K562 (cell line): ENCODE results near the gene MMD2. TPM values are rescaled to one million over a fixed set of nuclear protein-coding genes. Genes with fewer than 3 reads are reported as not detected.

Experiments used
- ATAC-seq: fragments of 200-7000 bp; cut with Tn5 transposase; 3 replicates; pipeline ENCODE4 v1.9.1; 2020; ENCODE audit warnings: moderate library complexity
- BruUV-seq: library from RNA; stranded (reverse); fragments of 400-500 nt; replicated peaks from 2 replicates; lab custom pipeline; 2021; lab: Mats Ljungman, UMichigan
- CTCF ChIA-PET: fragments of 300-600 bp; formaldehyde crosslinking; extraction: SDS; loops from one replicate; lab custom pipeline; 2021; ENCODE audit warnings: low intra/inter-chr PET ratio; lab: Yijun Ruan, JAX
- POLR2A ChIA-PET: fragments of 300-600, 350-650 bp; sonication (Branson Sonifier 250); formaldehyde crosslinking; extraction: SDS; loops from one replicate; lab custom pipeline; 2021; ENCODE audit warnings: antibody characterized with exemption, inconsistent platforms; lab: Yijun Ruan, JAX
- DNase-seq, 4 experiments: peaks; one replicate each; pipeline versions ENCODE4 v3.0.0 to v3.0.0-alpha.2; 2011 to 2018; ENCODE audit warnings: low spot score in 3 of 4, mixed read lengths in 3 of 4; ENCODE audit errors: extremely low read depth in 1 of 4
- FAIRE-seq: peaks from 2 replicates; lab custom pipeline; 2011; peaks lifted over from hg19 to GRCh38; lab: Jason Lieb, UNC
- H2AFZ ChIP-seq: 2 replicates; pipeline ENCODE4 v1.6.0; 2011; ENCODE audit warnings: low read depth, low read length, control low read depth, inconsistent platforms
- H3K27ac ChIP-seq: fragments of 200-600 bp; 3 replicates; pipeline ENCODE4 v1.8.0; 2011; ENCODE audit warnings: low read depth, mild to moderate bottlenecking, control low read depth, inconsistent platforms, low read length, moderate library complexity, mixed read lengths; ENCODE audit errors: extremely low read depth
- H3K27me3 ChIP-seq, 2 experiments: fragments of 300-600 bp in 1 of 2; 2 replicates in 1 of 2; 3 replicates in 1 of 2; pipeline versions ENCODE4 v1.6.0 to v1.8.0; 2011; ENCODE audit warnings: inconsistent platforms in 2 of 2, low read length in 2 of 2, mild to moderate bottlenecking in 1 of 2, mixed read lengths in 1 of 2, moderate library complexity in 1 of 2; ENCODE audit not compliant: control insufficient read depth in 2 of 2, insufficient read depth in 2 of 2
- H3K36me3 ChIP-seq: fragments of 300-600 bp; 3 replicates; pipeline ENCODE4 v1.8.0; 2011; ENCODE audit warnings: mild to moderate bottlenecking, low read length, inconsistent platforms; ENCODE audit not compliant: control insufficient read depth, insufficient read depth
- H3K4me1 ChIP-seq, 2 experiments: fragments of 200-600 bp in 1 of 2; replicated peaks in 1 of 2; 2 replicates in 1 of 2; 3 replicates in 1 of 2; pipeline versions ENCODE4 v1.5.1 to v1.8.0; 2011; ENCODE audit warnings: inconsistent platforms in 2 of 2, low read length in 2 of 2, mild to moderate bottlenecking in 1 of 2, mixed read lengths in 1 of 2, moderate library complexity in 1 of 2; ENCODE audit not compliant: control insufficient read depth in 2 of 2, insufficient read depth in 2 of 2
- H3K4me2 ChIP-seq: 2 replicates; pipeline ENCODE4 v1.6.1; 2011; ENCODE audit warnings: low read length, control low read depth, inconsistent platforms, mixed read lengths; ENCODE audit not compliant: insufficient read depth
- H3K4me3 ChIP-seq: fragments of 200-600 bp; sonication (generic), shearing (Covaris generic); 2 replicates; pipeline ENCODE4 v1.5.1; 2016; ENCODE audit warnings: control low read depth, inconsistent platforms
- H3K79me2 ChIP-seq: fragments of 200-600 bp; 3 replicates; pipeline ENCODE4 v1.8.0; 2011; ENCODE audit warnings: low read length, inconsistent platforms; ENCODE audit not compliant: control insufficient read depth, insufficient read depth
- H3K9ac ChIP-seq, 2 experiments: 2 replicates each; pipeline versions ENCODE4 v1.6.0 to v1.6.1; 2011; ENCODE audit warnings: low read depth in 2 of 2, low read length in 2 of 2, control low read depth in 1 of 2, inconsistent platforms in 1 of 2, mild to moderate bottlenecking in 1 of 2, mixed read lengths in 1 of 2; ENCODE audit not compliant: insufficient read depth in 1 of 2
- H3K9me1 ChIP-seq: one replicate; pipeline ENCODE4 v1.6.0; 2011; ENCODE audit warnings: inconsistent platforms, mild to moderate bottlenecking, low read length, moderate library complexity; ENCODE audit not compliant: control insufficient read depth, insufficient read depth
- H3K9me3 ChIP-seq: replicated peaks from 2 replicates; pipeline ENCODE4 v1.5.1; 2011; ENCODE audit warnings: low read depth, low read length, inconsistent platforms; ENCODE audit not compliant: control insufficient read depth, insufficient read depth
- H4K20me1 ChIP-seq: replicated peaks from 2 replicates; pipeline ENCODE4 v1.6.1; 2011; ENCODE audit warnings: low read length, inconsistent platforms, mixed read lengths; ENCODE audit not compliant: control insufficient read depth, insufficient read depth
- ADNP ChIP-seq: fragments of 200-800 bp; sonication (Bioruptor generic); IDR thresholded peaks from 2 replicates; pipeline ENCODE4 v1.6.1; 2016; ENCODE audit warnings: missing genetic modification characterization, missing compliant biosample characterization
- NFIC ChIP-seq: fragments of 450-650 bp; IDR thresholded peaks from 2 replicates; pipeline ENCODE4 v1.6.1; 2017; ENCODE audit warnings: mild to moderate bottlenecking, inconsistent platforms
- PATZ1 ChIP-seq: fragments of 250-450 bp; sonication (Bioruptor Pico); IDR thresholded peaks from 2 replicates; pipeline ENCODE4 v1.5.0; 2020; ENCODE audit warnings: mild to moderate bottlenecking, borderline replicate concordance
- PCBP1 ChIP-seq: fragments of 200-400 bp; formaldehyde crosslinking; IDR thresholded peaks from 2 replicates; pipeline ENCODE4 v1.6.1; 2018; ENCODE audit warnings: mild to moderate bottlenecking, low read depth, low read length; ENCODE audit not compliant: poor library complexity, severe bottlenecking
- TCF15 ChIP-seq: fragments of 250-450 bp; sonication (Bioruptor Pico); IDR thresholded peaks from 2 replicates; pipeline ENCODE4 v1.8.0; 2022; ENCODE audit warnings: moderate library complexity, mild to moderate bottlenecking, inconsistent platforms
- TCFL5 ChIP-seq: fragments of 250-450 bp; sonication (Bioruptor Pico); conservative IDR thresholded peaks from 2 replicates; pipeline ENCODE4 v1.6.1; 2021; ENCODE audit warnings: mild to moderate bottlenecking, moderate library complexity, matching md5 sums
- ZFP1 ChIP-seq: fragments of 450-650 bp; formaldehyde crosslinking; IDR thresholded peaks from 2 replicates; pipeline ENCODE4 v1.4.0; 2020; ENCODE audit warnings: mild to moderate bottlenecking, mixed read lengths
- ZNF133 ChIP-seq: fragments of 250-450 bp; sonication (Bioruptor Pico); IDR thresholded peaks from 2 replicates; pipeline ENCODE4 v1.4.0; 2020; ENCODE audit warnings: mild to moderate bottlenecking
- ZNF311 ChIP-seq: fragments of 250-450 bp; sonication (Bioruptor Pico); IDR thresholded peaks from 2 replicates; pipeline ENCODE4 v1.4.0; 2020; ENCODE audit warnings: mild to moderate bottlenecking, moderate library complexity
- ZNF778 ChIP-seq: fragments of 450-650 bp; formaldehyde crosslinking; IDR thresholded peaks from 2 replicates; pipeline ENCODE4 v1.4.0; 2020; ENCODE audit warnings: mild to moderate bottlenecking, moderate library complexity
- ZNF785 ChIP-seq: fragments of 250-450 bp; sonication (Bioruptor Pico); IDR thresholded peaks from 2 replicates; pipeline ENCODE4 v1.4.0; 2020; ENCODE audit warnings: mild to moderate bottlenecking
- WGBS: fragments of 100-300 bp; shearing (Covaris generic); methylation state at CpG from one replicate; pipeline ENCODE4 v1.1.6; 2016; ENCODE audit warnings: low coverage, mixed read lengths; ENCODE audit not compliant: insufficient coverage; ENCODE audit errors: missing lambda C conversion rate; 5-methylcytosine and 5-hydroxymethylcytosine counted together
- in situ Hi-C: fragments of 300-500 bp; cut with MboI; formaldehyde crosslinking; loops from 4 replicates; pipeline ENCODE4 v1.15.0; 2018; ENCODE audit warnings: inconsistent platforms, mixed read lengths
- intact Hi-C: fragments of 100-400 bp; cut with micrococcal nuclease; formaldehyde crosslinking; loops from 2 replicates; pipeline ENCODE4 v1.14.2; 2022
- polyA plus RNA-seq, 8 experiments: library from polyadenylated mRNA; depleted of rRNA in 4 of 8; stranded (reverse) in 5 of 8; unstranded in 3 of 8; fragments of >200 nt; fragmentation: Nextera tagmentation in 2 of 8; fragmentation: Illumina TruSeq in 1 of 8; extraction: Ambion mirVana in 2 of 8; extraction: Trizol in 1 of 8; gene quantifications; 2 replicates each; pipeline versions ENCODE4 v1.2.1 to v1.2.3, GENCODE V29; 2011 to 2014; ENCODE audit warnings: inconsistent platforms in 1 of 8, missing spikeins in 1 of 8
- total RNA-seq, 7 experiments: library from RNA; depleted of rRNA in 6 of 7; stranded (reverse); fragments of >200 nt in 6 of 7; fragmentation: Illumina TruSeq in 2 of 7; extraction: Trizol in 2 of 7; gene quantifications; 2 replicates each; pipeline versions ENCODE4 v1.2.1 to v1.2.3, GENCODE V29; 2011 to 2021; ENCODE audit warnings: low replicate concordance in 1 of 7

MMD2 gene
- total and polyA plus RNA-seq, 9 of the 15 experiments (the other 6 are each of a cell fraction or from before 2014, with no cell fraction given) = not detected

- intact Hi-C loops = loop anchor here (10.0 kb wide), 2 partner anchors 93 to 273 kb away; no protein-coding TSS in a partner anchor
- ChIA-PET POLR2A (interaction anchor here (1.1 to 1.5 kb wide), 2 partner anchors 11 to 14 kb away, joined by 3 read pairs; no protein-coding TSS in a partner anchor), CTCF (interaction anchor here (0.6 kb wide), 1 partner anchor 212 kb away, joined by 3 read pairs; no protein-coding TSS in a partner anchor)
- Histone ChIP-seq H3K79me2 (no peaks in the 10 kb centered on the region), H3K9me1 (no peaks in the 10 kb centered on the region), H4K20me1 (no peaks in the 10 kb centered on the region), H3K9me3 (no peaks in the 10 kb centered on the region; the same call in 1 of the 2 replicates), H3K9ac (0 out of 4 replicates have a peak overlapping the region, but pooled peaks of 1 of the 2 experiments have one; percentile 28), H3K27me3 (peaks cover 0 to 6% of the 10 kb centered on the region in 2 experiments; a peak in 2 of 5 replicates), H3K27ac (no peak overlapping the region), H3K4me1 (peaks cover 0 to 6% of the 10 kb centered on the region in 2 experiments; a peak in 2 of 5 replicates), H3K4me2 (no peak overlapping the region), H3K36me3 (no peaks in the 10 kb centered on the region), H2AFZ (no peak overlapping the region), H3K4me3 (no peak overlapping the region)
- no TSS peak for BruUV-seq
- in situ Hi-C loops = no loop called here
- no peak for DNase-seq
- ATAC-seq = no peak
- peak; percentile 79 for TF ChIP-seq NFIC
- no peak for TF ChIP-seq ZNF778 (CRISPR knock-in tag)
- no peak for TF ChIP-seq TCF15 (CRISPR knock-in tag)
- no peak for FAIRE-seq
- 7% methylated on average over 3 of the region's 3 CpGs for WGBS
Measured at GRCh38 chr7:4888161-4888560, 70.8 kb downstream of the MMD2 start.

GRCh38 chr7:4886671-4887070 is 72.3 kb downstream of the MMD2 start:
- DNase-seq (no peak), ATAC-seq (no peak), FAIRE-seq (no peak)
- no TSS peak for BruUV-seq
- intact Hi-C loops (loop anchor here (10.0 kb wide), 2 partner anchors 92 to 272 kb away; no protein-coding TSS in a partner anchor), in situ Hi-C loops (no loop called here)
- peaks cover 0 to 6% of the 10 kb centered on the region in 2 experiments; a peak in 2 of 5 replicates for H3K27me3 ChIP-seq
- ChIA-PET POLR2A (no interaction called here), CTCF (no interaction called here)
- 0% methylated on average over 1 of the region's 1 CpG for WGBS
- H3K4me1 ChIP-seq = peaks cover 9 to 18% of the 10 kb centered on the region in 2 experiments
- no peaks in the 10 kb centered on the region for H3K36me3 ChIP-seq
- no peaks in the 10 kb centered on the region; the same call in 1 of the 2 replicates for H3K9me3 ChIP-seq
- no peaks in the 10 kb centered on the region for H3K9me1 ChIP-seq
- no peak overlapping the region for H2AFZ ChIP-seq
- no peak overlapping the region for H3K9ac ChIP-seq
- peaks cover 4% of the 10 kb centered on the region; the same call in 2 of the 3 replicates for H3K79me2 ChIP-seq
- H4K20me1 ChIP-seq = no peaks in the 10 kb centered on the region
- no peak overlapping the region for H3K4me2 ChIP-seq
- H3K27ac ChIP-seq = no peak overlapping the region
- no peak overlapping the region for H3K4me3 ChIP-seq
- no peak for TF ChIP-seq PATZ1 (CRISPR knock-in tag)
- TF ChIP-seq ZNF133 (CRISPR knock-in tag) = no peak
- TF ChIP-seq ADNP (tag) = no peak
- TF ChIP-seq ZNF311 (CRISPR knock-in tag) = no peak
- no peak for TF ChIP-seq TCFL5 (CRISPR knock-in tag)
- no peak for TF ChIP-seq PCBP1
- TF ChIP-seq ZFP1 = no peak
- TF ChIP-seq ZNF785 (CRISPR knock-in tag) = no peak
